Type B pancreatic cell (in vitro differentiated cells): Measurements from ENCODE around the gene APLNR. TPM values are rescaled to one million over a fixed set of nuclear protein-coding genes. Genes with fewer than 3 reads are reported as not detected.

Experiments
- DNase-seq: peaks from one replicate; pipeline ENCODE4 v3.0.0; 2021; ENCODE audit warnings: mixed read lengths; ENCODE audit not compliant: unreplicated experiment; ENCODE audit errors: extremely low spot score
- H3K27ac Mint-ChIP-seq: 2 replicates; pipeline ENCODE4 v1.8.0; 2021; ENCODE audit warnings: mild to moderate bottlenecking, mixed read lengths
- H3K27me3 Mint-ChIP-seq: 2 replicates; pipeline ENCODE4 v1.8.0; 2021; ENCODE audit warnings: mixed read lengths
- H3K36me3 Mint-ChIP-seq: 2 replicates; pipeline ENCODE4 v1.8.0; 2021; ENCODE audit warnings: mixed read lengths
- H3K4me1 Mint-ChIP-seq: one replicate; pipeline ENCODE4 v1.8.0; 2021; ENCODE audit warnings: mixed read lengths; ENCODE audit not compliant: unreplicated experiment
- H3K4me3 Mint-ChIP-seq: 2 replicates; pipeline ENCODE4 v1.8.0; 2021; ENCODE audit warnings: mild to moderate bottlenecking, mixed read lengths
- H3K9me3 Mint-ChIP-seq: 2 replicates; pipeline ENCODE4 v1.8.0; 2021; ENCODE audit warnings: mixed read lengths
- total RNA-seq: library from RNA; stranded (reverse); gene quantifications from 2 replicates; pipeline ENCODE4 v1.2.1, GENCODE V29; 2021; ENCODE audit warnings: low replicate concordance
- TF ChIP-seq, protein P1 (sequence below): fragments of 200-600 bp; sonication (generic); conservative IDR thresholded peaks from 2 replicates; pipeline ENCODE4 v1.5.0; 2021; ENCODE audit warnings: antibody characterized with exemption, mild to moderate bottlenecking

APLNR gene
- total RNA-seq, 1 donor from 2014 or later: 2.0 TPM

DNA sequence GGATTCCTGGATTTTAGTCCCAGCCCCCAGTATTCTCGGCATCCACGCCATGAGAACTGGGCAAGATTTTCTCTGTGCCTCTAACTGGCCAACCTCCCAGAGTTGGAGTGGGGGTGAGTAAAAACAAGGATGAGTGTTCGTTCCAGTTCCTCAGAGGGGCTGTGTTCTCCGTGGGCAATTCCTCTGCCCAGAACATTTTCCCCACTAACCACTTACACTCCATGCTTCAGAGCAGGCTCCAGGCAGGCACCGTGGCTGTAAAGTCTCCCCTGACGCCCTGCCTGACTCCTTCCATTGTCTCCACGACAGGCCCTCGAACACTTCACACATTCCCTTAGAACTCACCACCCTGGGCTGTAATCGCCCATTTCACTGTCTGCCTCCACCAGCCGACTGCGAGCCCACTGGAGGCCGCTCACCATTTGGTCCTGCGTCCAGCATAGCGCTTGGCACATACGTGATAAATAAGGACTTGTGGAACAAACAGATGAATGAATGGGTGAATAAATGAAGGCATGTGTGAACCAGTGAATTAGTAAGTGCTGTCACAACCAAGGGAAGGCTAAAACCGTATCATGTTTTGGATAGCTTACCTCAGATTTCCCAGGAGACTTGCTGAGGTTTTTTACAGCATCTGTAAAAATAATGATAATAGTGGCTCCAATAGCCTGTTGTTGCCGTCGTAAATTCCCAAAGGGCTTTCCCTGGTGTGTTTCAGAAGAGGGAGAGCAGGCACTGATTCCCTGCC lies 6.1 kb downstream of the APLNR start:
- Mint-ChIP-seq H3K4me3 (no peak overlapping the region), H3K4me1 (no peaks in the 10 kb centered on the region), H3K27ac (no peak overlapping the region), H3K27me3 (peaks cover 35% of the 10 kb centered on the region), H3K9me3 (no peaks in the 10 kb centered on the region), H3K36me3 (no peaks in the 10 kb centered on the region)
- no peak for DNase-seq
- TF ChIP-seq, protein P1, sequence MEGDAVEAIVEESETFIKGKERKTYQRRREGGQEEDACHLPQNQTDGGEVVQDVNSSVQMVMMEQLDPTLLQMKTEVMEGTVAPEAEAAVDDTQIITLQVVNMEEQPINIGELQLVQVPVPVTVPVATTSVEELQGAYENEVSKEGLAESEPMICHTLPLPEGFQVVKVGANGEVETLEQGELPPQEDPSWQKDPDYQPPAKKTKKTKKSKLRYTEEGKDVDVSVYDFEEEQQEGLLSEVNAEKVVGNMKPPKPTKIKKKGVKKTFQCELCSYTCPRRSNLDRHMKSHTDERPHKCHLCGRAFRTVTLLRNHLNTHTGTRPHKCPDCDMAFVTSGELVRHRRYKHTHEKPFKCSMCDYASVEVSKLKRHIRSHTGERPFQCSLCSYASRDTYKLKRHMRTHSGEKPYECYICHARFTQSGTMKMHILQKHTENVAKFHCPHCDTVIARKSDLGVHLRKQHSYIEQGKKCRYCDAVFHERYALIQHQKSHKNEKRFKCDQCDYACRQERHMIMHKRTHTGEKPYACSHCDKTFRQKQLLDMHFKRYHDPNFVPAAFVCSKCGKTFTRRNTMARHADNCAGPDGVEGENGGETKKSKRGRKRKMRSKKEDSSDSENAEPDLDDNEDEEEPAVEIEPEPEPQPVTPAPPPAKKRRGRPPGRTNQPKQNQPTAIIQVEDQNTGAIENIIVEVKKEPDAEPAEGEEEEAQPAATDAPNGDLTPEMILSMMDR: no peak

- H3K27ac Mint-ChIP-seq: no peak overlapping the region
Observed at GRCh38 chr11:57230316-57230715, 6.7 kb downstream of the APLNR start.

DNA sequence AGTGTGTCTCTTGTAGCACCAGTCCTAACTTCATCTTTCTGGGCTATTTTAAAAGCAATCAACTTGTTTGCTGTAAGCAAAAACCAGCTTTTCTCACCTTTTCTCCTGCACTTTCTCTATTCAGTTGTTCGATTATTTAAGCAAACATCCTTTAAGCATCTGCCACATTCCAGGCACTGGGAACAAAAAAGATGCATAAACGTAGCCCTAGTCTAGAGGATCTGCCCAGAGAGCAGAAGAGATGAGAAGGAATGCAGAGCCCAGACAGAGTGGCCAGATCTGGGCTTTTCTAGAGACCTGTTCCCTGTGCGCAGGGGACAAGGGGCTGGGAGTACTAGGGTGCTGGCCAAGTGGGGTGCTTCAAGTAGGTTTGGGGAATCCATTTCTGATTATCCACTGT lies 8.4 kb downstream of the APLNR start:
- H3K27ac Mint-ChIP-seq: no peak overlapping the region
- no peak overlapping the region for H3K4me3 Mint-ChIP-seq
- H3K4me1 Mint-ChIP-seq: no peaks in the 10 kb centered on the region
- no peaks in the 10 kb centered on the region for H3K9me3 Mint-ChIP-seq
- no peak for DNase-seq
- no peaks in the 10 kb centered on the region for H3K36me3 Mint-ChIP-seq
- TF ChIP-seq, protein P1: no peak
- peaks cover 32% of the 10 kb centered on the region for H3K27me3 Mint-ChIP-seq

More at GRCh38 chr11:57230316-57230715, 6.7 kb downstream of the APLNR start:
- Mint-ChIP-seq H3K4me3 (no peak overlapping the region), H3K27me3 (peaks cover 35% of the 10 kb centered on the region), H3K36me3 (no peaks in the 10 kb centered on the region), H3K9me3 (no peaks in the 10 kb centered on the region), H3K4me1 (no peaks in the 10 kb centered on the region)
- TF ChIP-seq, protein P1: no peak
- DNase-seq: no peak

- Mint-ChIP-seq H3K4me3 (no peak overlapping the region), H3K36me3 (no peaks in the 10 kb centered on the region), H3K4me1 (no peaks in the 10 kb centered on the region), H3K27ac (no peak overlapping the region), H3K9me3 (no peaks in the 10 kb centered on the region), H3K27me3 (no peaks in the 10 kb centered on the region)
- DNase-seq: no peak
- TF ChIP-seq, protein P1: no peak
Observed at GRCh38 chr11:57224537-57224936, 12.5 kb downstream of the APLNR start.

- H3K9me3 Mint-ChIP-seq: no peaks in the 10 kb centered on the region
- no peak for DNase-seq
- H3K27me3 Mint-ChIP-seq: no peaks in the 10 kb centered on the region
- TF ChIP-seq, protein P1: no peak
- H3K4me3 Mint-ChIP-seq: no peak overlapping the region
- no peaks in the 10 kb centered on the region for H3K36me3 Mint-ChIP-seq
- H3K4me1 Mint-ChIP-seq: no peaks in the 10 kb centered on the region
- no peak overlapping the region for H3K27ac Mint-ChIP-seq
Observed at GRCh38 chr11:57224128-57224527, 12.9 kb downstream of the APLNR start.
